ENCODE measurements around the gene FOSL2. TPM values are rescaled to one million over a fixed set of nuclear protein-coding genes. Genes with fewer than 3 reads are reported as not detected.

FOSL2 gene
- total RNA-seq, 2 experiments from 2014 or later: 114 to 119 TPM

DNA sequence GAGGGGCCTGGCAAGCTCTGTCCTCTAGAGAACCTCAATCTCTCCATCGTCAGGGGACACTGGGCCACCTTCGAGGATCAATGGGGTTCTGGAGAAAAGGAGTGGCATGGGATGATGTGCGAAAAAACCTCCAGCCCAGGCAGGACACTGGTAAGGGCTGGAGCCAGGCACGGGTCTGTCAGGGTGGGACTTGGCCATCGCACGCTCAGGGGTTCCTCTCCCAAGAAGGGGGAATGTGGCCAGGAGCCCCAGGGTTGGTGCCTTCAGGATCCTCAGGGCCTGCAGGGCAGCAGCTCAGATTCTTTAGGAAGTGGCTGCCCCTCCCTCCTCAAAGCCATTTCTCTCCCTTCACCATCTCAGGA, 56.4 kb downstream of the FOSL2 start:
- CTCF ChIA-PET: interaction anchor here (0.5 to 1.5 kb wide), 3 partner anchors 25 to 197 kb away, joined by 3 to 7 read pairs (median 3); no protein-coding TSS in a partner anchor
- POLR2A ChIA-PET: interaction anchor here (1.1 to 2.2 kb wide), 6 partner anchors 9 to 178 kb away, joined by 3 to 11 read pairs (median 4); no protein-coding TSS in a partner anchor
- intact Hi-C loops (cut with micrococcal nuclease): loop anchor here (5.0 kb wide), 2 partner anchors 42 to 57 kb away; partner anchors contain the start of gene FOSL2
- no peak for ATAC-seq
- no peaks in the 10 kb centered on the region for H3K9me3 Mint-ChIP-seq
- no peaks in the 10 kb centered on the region for H3K27me3 Mint-ChIP-seq
- H3K4me1 Mint-ChIP-seq (ENCODE audit: low read depth): peaks cover 64% of the 10 kb centered on the region
- peak overlapping the region; percentile 49 for H3K4me3 Mint-ChIP-seq
- no peak for DNase-seq
- H3K36me3 Mint-ChIP-seq (ENCODE audit: low read depth): no peaks in the 10 kb centered on the region
- TF ChIP-seq, protein P1, sequence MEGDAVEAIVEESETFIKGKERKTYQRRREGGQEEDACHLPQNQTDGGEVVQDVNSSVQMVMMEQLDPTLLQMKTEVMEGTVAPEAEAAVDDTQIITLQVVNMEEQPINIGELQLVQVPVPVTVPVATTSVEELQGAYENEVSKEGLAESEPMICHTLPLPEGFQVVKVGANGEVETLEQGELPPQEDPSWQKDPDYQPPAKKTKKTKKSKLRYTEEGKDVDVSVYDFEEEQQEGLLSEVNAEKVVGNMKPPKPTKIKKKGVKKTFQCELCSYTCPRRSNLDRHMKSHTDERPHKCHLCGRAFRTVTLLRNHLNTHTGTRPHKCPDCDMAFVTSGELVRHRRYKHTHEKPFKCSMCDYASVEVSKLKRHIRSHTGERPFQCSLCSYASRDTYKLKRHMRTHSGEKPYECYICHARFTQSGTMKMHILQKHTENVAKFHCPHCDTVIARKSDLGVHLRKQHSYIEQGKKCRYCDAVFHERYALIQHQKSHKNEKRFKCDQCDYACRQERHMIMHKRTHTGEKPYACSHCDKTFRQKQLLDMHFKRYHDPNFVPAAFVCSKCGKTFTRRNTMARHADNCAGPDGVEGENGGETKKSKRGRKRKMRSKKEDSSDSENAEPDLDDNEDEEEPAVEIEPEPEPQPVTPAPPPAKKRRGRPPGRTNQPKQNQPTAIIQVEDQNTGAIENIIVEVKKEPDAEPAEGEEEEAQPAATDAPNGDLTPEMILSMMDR (IDR thresholded peaks at IDR 0.05): no peak
- peak overlapping the region; percentile 86 for H3K27ac Mint-ChIP-seq

DNA sequence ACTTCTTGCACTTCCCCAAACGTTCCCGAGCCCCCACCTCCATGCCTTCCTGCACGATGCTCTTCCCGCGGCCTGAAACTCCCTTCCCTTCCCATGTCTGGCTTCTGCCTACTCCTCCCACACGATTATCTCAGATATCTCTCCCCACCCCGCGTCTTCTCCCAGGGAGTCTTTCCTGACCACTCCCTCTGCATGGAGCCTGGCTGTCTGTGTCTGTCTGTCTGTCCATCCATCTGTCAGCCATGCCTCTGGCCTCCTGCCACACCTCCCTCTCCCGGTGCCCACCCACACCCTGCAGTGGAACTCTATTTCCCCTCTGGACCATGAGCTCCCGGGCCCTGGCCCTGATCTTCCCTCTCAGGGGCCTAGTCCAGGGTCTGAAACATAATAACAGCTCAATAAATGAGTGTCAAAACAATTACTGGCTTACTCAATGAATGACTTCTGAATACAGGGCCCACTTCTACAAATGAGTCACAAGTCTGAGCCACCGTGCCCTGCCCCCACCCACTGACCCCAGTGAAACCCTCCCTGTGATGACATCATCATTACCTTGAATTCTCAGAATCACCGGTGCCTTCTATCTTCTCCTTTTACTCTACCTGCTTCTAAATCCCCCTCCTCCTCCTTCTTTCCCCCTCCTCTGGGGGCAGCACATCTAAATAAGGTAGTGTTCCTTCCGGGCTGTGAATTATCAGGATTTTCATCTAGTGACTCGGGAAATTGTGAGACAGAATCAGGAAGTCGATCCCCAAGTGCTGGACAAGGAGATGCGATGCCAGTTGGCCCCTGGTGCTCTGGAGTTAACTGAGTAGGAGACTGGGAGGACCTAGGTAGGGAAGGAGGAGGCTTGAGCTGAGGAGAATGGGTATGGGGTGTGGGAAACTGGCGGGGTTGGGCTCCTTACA, 57.1 kb downstream of the FOSL2 start:
- H3K27me3 Mint-ChIP-seq: no peaks in the 10 kb centered on the region
- intact Hi-C loops (cut with micrococcal nuclease): loop anchor here (5.0 to 10.0 kb wide), 4 partner anchors 42 to 747 kb away; partner anchors contain the start of gene FOSL2
- DNase-seq: peak; percentile 98
- H3K27ac Mint-ChIP-seq: peak overlapping the region; percentile 86
- TF ChIP-seq, protein P1 (IDR thresholded peaks at IDR 0.05): no peak
- no peaks in the 10 kb centered on the region for H3K36me3 Mint-ChIP-seq (ENCODE audit: low read depth)
- ChIA-PET POLR2A (interaction anchor here (1.1 to 2.2 kb wide), 6 partner anchors 9 to 179 kb away, joined by 3 to 11 read pairs (median 4); no protein-coding TSS in a partner anchor), CTCF (interaction anchor here (0.5 to 1.5 kb wide), 5 partner anchors 25 to 695 kb away, joined by 3 to 7 read pairs (median 3); no protein-coding TSS in a partner anchor)
- peak; percentile 82 for ATAC-seq
- H3K4me1 Mint-ChIP-seq (ENCODE audit: low read depth): peaks cover 64% of the 10 kb centered on the region
- H3K4me3 Mint-ChIP-seq: peak overlapping the region; percentile 49
- H3K9me3 Mint-ChIP-seq: no peaks in the 10 kb centered on the region

DNA sequence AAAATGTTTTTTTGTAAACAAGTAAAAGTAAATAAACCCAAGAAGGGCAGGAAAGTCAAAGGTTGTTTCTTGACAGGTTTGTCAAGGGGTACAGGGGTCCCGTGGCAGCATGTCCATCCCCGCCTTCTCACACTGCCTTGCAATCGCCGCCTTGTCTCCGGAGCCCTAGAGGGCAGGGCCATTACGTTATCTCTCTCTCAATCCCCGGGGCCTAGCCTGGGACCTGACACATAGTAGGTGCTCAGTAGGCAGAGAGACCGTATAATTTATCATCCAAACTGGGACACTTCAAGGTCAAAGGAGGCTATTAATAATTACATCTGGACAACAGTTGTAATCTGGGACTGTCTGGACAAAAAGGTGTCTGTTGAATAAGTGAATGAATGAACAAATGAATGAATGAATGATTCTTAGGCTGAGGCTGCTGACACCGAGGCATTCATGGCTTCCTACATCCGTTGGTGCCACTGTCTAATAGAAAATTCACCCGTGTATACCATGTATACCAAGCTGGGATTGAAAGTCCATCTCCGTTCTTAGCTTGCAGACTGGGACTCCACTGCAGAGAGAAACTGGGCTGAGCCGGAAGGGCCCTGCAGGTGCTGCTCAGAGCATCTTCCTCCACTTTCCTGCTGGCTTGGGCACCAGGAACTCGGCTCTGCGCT, 58.4 kb downstream of the FOSL2 start:
- Mint-ChIP-seq H3K9me3 (no peaks in the 10 kb centered on the region), H3K27me3 (no peaks in the 10 kb centered on the region), H3K36me3 (ENCODE audit: low read depth) (no peaks in the 10 kb centered on the region), H3K27ac (no peak overlapping the region), H3K4me3 (no peak overlapping the region), H3K4me1 (ENCODE audit: low read depth) (peaks cover 52% of the 10 kb centered on the region)
- ATAC-seq: no peak
- no peak for DNase-seq
- intact Hi-C loops (cut with micrococcal nuclease): loop anchor here (5.0 to 10.0 kb wide), 2 partner anchors 696 to 749 kb away; no protein-coding TSS in a partner anchor
- TF ChIP-seq, protein P1 (IDR thresholded peaks at IDR 0.05): no peak
- ChIA-PET CTCF (no interaction called here), POLR2A (no interaction called here)

- H3K27ac Mint-ChIP-seq: no peak overlapping the region
Measured at GRCh38 chr2:28451793-28452533, 59.3 kb downstream of the FOSL2 start.

More at GRCh38 chr2:28451793-28452533, 59.3 kb downstream of the FOSL2 start:
- TF ChIP-seq, protein P1 (IDR thresholded peaks at IDR 0.05): no peak
- H3K27me3 Mint-ChIP-seq: no peaks in the 10 kb centered on the region
- H3K9me3 Mint-ChIP-seq: no peaks in the 10 kb centered on the region
- ChIA-PET CTCF (interaction anchor here (0.7 to 1.7 kb wide), 11 partner anchors 8 to 762 kb away, joined by 3 to 14 read pairs (median 4); no protein-coding TSS in a partner anchor), POLR2A (interaction anchor here (1.0 kb wide), 1 partner anchor 59 kb away, joined by 3 read pairs; the partner anchor contains the start of gene FOSL2)
- no peak overlapping the region for H3K4me3 Mint-ChIP-seq
- peaks cover 45% of the 10 kb centered on the region for H3K4me1 Mint-ChIP-seq (ENCODE audit: low read depth)
- ATAC-seq (no peak), DNase-seq (no peak)
- intact Hi-C loops (cut with micrococcal nuclease): loop anchor here (5.0 to 10.0 kb wide), 2 partner anchors 697 to 750 kb away; no protein-coding TSS in a partner anchor
- no peaks in the 10 kb centered on the region for H3K36me3 Mint-ChIP-seq (ENCODE audit: low read depth)
